GM18909 (cell line): ENCODE results near the gene SESTD1.
"Not testable (repeated sequence)": the region's sequence is repeated elsewhere in the genome, so short reads cannot be mapped to it uniquely, and the experiment has no call there.

Source experiments
- ATAC-seq: cut with Tn5 transposase; IDR thresholded peaks from one replicate; pipeline ENCODE4 v1.9.1; 2021; ENCODE audit warnings: mild to moderate bottlenecking; ENCODE audit not compliant: unreplicated experiment, poor library complexity

SESTD1 gene

GRCh38 chr2:179059026-179059700 lies 205.5 kb downstream of the SESTD1 start:
- peak; percentile 83 for ATAC-seq

GRCh38 chr2:179057737-179058136 lies 206.9 kb downstream of the SESTD1 start:
- ATAC-seq = no peak

- ATAC-seq = not testable (repeated sequence)
Measured at GRCh38 chr2:179053568-179053967, 211.1 kb downstream of the SESTD1 start.
